ENCODE data around the gene LDB2.
"Not testable (repeated sequence)": the region's sequence is repeated elsewhere in the genome, so short reads cannot be mapped to it uniquely, and the experiment has no call there.

The LDB2 gene

DNA sequence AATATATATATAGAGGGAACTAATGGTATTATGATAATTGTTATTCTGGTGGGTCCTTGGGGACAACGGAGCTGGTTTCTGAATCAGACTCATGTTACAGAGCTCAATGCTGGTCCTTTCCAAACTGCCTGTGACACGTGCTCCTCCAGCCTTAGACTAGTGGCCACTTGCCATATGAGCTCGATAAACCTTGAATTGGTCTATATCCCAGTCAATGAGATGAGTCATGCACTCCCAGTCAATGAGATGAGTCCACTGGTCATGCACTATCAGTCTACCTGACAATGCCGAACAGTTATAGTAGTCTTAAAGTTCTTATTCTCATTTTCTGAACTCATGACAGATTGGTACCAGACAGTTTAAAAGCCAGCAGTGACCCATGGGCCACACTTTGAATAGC is 325.2 kb downstream of the LDB2 start:
- Mint-ChIP-seq H3K27me3 (ENCODE audit: low read depth) (no peaks in the 10 kb centered on the region), H3K4me3 (no peak overlapping the region), H3K27ac (no peak overlapping the region)

GRCh38 chr4:16572631-16573030 is 325.8 kb downstream of the LDB2 start:
- H3K4me1 Mint-ChIP-seq (ENCODE audit: low read depth) = no peaks in the 10 kb centered on the region
- H3K27ac Mint-ChIP-seq = no peak overlapping the region
- no peak overlapping the region for H3K4me3 Mint-ChIP-seq
- H3K27me3 Mint-ChIP-seq (ENCODE audit: low read depth) = no peaks in the 10 kb centered on the region
- no peaks in the 10 kb centered on the region for H3K36me3 Mint-ChIP-seq (ENCODE audit: low read depth)
- H3K9me3 Mint-ChIP-seq = no peaks in the 10 kb centered on the region

More for the DNA sequence above, 325.2 kb downstream of the LDB2 start:
- no peaks in the 10 kb centered on the region for H3K9me3 Mint-ChIP-seq
- H3K36me3 Mint-ChIP-seq (ENCODE audit: low read depth) = no peaks in the 10 kb centered on the region
- no peaks in the 10 kb centered on the region for H3K4me1 Mint-ChIP-seq (ENCODE audit: low read depth)

DNA sequence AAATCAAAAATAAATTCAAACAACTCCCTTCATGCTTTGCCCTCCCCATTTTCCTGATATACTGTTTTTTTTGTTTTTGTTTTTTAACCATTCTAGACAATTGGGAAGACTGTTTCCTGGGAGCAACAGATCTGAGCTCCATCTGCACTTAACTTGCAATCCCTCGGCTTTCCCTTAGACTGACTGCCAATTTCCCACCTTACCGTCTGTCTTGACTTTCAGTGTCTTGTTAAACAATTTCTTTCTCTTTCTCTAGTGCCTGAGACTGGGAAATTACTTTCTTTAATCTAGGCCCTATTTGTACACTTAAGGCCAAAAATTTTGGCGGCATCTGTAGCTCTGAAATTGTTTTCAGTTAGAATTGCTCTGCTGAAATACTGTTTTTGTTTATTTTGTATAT is 326.3 kb downstream of the LDB2 start:
- Mint-ChIP-seq H3K36me3 (ENCODE audit: low read depth) (no peaks in the 10 kb centered on the region), H3K27ac (no peak overlapping the region), H3K27me3 (ENCODE audit: low read depth) (no peaks in the 10 kb centered on the region), H3K4me1 (ENCODE audit: low read depth) (no peaks in the 10 kb centered on the region), H3K9me3 (no peaks in the 10 kb centered on the region), H3K4me3 (no peak overlapping the region)

- no peak overlapping the region for H3K4me3 Mint-ChIP-seq
- H3K27me3 Mint-ChIP-seq (ENCODE audit: low read depth) = no peaks in the 10 kb centered on the region
- H3K27ac Mint-ChIP-seq = no peak overlapping the region
- no peaks in the 10 kb centered on the region for H3K36me3 Mint-ChIP-seq (ENCODE audit: low read depth)
- H3K4me1 Mint-ChIP-seq (ENCODE audit: low read depth) = no peaks in the 10 kb centered on the region
- H3K9me3 Mint-ChIP-seq = no peaks in the 10 kb centered on the region
Measured at GRCh38 chr4:16569790-16570189, 328.7 kb downstream of the LDB2 start.

- not testable (repeated sequence) for H3K27ac Mint-ChIP-seq; H3K36me3 Mint-ChIP-seq (ENCODE audit: low read depth); H3K27me3 Mint-ChIP-seq (ENCODE audit: low read depth); H3K4me3 Mint-ChIP-seq; H3K4me1 Mint-ChIP-seq (ENCODE audit: low read depth)
- H3K9me3 Mint-ChIP-seq = peaks cover 17% of the 10 kb centered on the region
Measured at GRCh38 chr4:16557316-16557715, 341.1 kb downstream of the LDB2 start.

- Mint-ChIP-seq H3K27ac (no peak overlapping the region), H3K4me3 (no peak overlapping the region), H3K9me3 (peaks cover 17% of the 10 kb centered on the region), H3K36me3 (ENCODE audit: low read depth) (no peaks in the 10 kb centered on the region), H3K27me3 (ENCODE audit: low read depth) (no peaks in the 10 kb centered on the region), H3K4me1 (ENCODE audit: low read depth) (no peaks in the 10 kb centered on the region)
Measured at GRCh38 chr4:16555156-16555555, 343.3 kb downstream of the LDB2 start.

DNA sequence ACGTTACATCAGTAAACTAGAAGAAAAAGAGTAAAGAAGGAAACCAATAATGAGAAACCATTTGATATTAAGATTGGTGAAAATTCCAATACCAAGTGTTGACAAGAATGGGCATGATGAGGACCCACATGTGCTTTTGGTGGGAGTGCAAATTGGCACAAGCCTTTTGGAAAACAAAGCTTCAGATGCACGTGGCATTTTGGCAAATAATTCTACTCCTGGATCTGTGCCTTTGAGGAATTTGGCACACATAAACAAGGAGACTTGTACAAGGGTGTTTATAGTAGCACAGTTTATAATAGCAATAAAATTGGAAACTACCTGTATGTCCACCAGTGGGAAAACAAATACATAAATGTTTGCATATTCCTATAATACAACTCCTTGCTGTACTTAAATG is 347.9 kb downstream of the LDB2 start:
- no peak overlapping the region for H3K4me3 Mint-ChIP-seq
- H3K4me1 Mint-ChIP-seq (ENCODE audit: low read depth) = no peaks in the 10 kb centered on the region
- H3K27me3 Mint-ChIP-seq (ENCODE audit: low read depth) = no peaks in the 10 kb centered on the region
- H3K27ac Mint-ChIP-seq = no peak overlapping the region
- H3K9me3 Mint-ChIP-seq = peaks cover 7% of the 10 kb centered on the region
- H3K36me3 Mint-ChIP-seq (ENCODE audit: low read depth) = no peaks in the 10 kb centered on the region

DNA sequence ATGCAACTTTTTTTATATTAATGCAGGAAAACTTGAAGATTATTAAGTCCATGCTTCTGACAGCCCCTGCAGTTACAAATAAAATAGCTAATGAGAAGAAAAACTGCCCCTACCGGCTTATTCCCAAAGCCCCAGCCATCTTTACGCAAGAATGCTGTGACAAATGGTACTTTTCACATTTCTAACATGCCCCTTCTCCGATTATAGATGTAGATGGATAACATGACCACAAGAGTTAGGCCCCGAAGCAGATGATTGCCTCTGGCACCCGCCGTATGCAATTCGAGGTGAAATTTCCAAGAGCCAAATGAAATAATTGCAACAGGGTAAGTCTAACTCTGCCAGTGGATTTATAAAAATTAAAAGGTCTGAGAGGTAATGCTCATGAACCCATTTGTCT is 352.8 kb downstream of the LDB2 start:
- Mint-ChIP-seq H3K36me3 (ENCODE audit: low read depth) (no peaks in the 10 kb centered on the region), H3K27me3 (ENCODE audit: low read depth) (no peaks in the 10 kb centered on the region), H3K4me3 (no peak overlapping the region), H3K9me3 (no peaks in the 10 kb centered on the region), H3K4me1 (ENCODE audit: low read depth) (no peaks in the 10 kb centered on the region), H3K27ac (no peak overlapping the region)

- H3K36me3 Mint-ChIP-seq (ENCODE audit: low read depth) = no peaks in the 10 kb centered on the region
- no peak overlapping the region for H3K27ac Mint-ChIP-seq
- H3K27me3 Mint-ChIP-seq (ENCODE audit: low read depth) = no peaks in the 10 kb centered on the region
- no peaks in the 10 kb centered on the region for H3K9me3 Mint-ChIP-seq
- no peaks in the 10 kb centered on the region for H3K4me1 Mint-ChIP-seq (ENCODE audit: low read depth)
- no peak overlapping the region for H3K4me3 Mint-ChIP-seq
Measured at GRCh38 chr4:16544869-16545268, 353.6 kb downstream of the LDB2 start.

GRCh38 chr4:16544251-16544721 is 354.2 kb downstream of the LDB2 start:
- H3K9me3 Mint-ChIP-seq = no peaks in the 10 kb centered on the region

DNA sequence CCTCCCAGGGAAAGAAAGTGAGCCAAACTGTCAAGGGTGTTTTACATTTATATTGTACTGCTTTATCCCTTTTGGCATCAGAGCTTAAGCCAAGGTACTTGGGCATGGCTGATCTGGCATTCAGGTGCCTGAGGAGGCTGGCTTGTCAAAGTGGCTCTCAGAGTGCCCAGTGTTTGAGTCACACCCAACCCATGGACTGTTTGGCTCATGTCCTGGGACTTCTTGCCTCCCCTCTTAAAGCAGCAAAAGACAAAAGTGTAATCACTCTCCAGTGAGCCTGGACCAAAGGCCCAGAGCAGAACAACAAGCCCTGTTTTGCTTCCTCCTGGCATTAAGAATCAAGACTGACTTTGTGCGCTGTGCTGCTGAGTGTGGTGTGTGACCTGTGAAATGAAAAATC is 360.5 kb downstream of the LDB2 start:
- no peaks in the 10 kb centered on the region for H3K9me3 Mint-ChIP-seq
- no peaks in the 10 kb centered on the region for H3K4me1 Mint-ChIP-seq (ENCODE audit: low read depth)
- H3K36me3 Mint-ChIP-seq (ENCODE audit: low read depth) = no peaks in the 10 kb centered on the region
- no peaks in the 10 kb centered on the region for H3K27me3 Mint-ChIP-seq (ENCODE audit: low read depth)
- H3K4me3 Mint-ChIP-seq = no peak overlapping the region
- H3K27ac Mint-ChIP-seq = no peak overlapping the region

More at GRCh38 chr4:16544251-16544721, 354.2 kb downstream of the LDB2 start:
- Mint-ChIP-seq H3K4me3 (no peak overlapping the region), H3K36me3 (ENCODE audit: low read depth) (no peaks in the 10 kb centered on the region), H3K4me1 (ENCODE audit: low read depth) (no peaks in the 10 kb centered on the region), H3K27me3 (ENCODE audit: low read depth) (no peaks in the 10 kb centered on the region), H3K27ac (no peak overlapping the region)

DNA sequence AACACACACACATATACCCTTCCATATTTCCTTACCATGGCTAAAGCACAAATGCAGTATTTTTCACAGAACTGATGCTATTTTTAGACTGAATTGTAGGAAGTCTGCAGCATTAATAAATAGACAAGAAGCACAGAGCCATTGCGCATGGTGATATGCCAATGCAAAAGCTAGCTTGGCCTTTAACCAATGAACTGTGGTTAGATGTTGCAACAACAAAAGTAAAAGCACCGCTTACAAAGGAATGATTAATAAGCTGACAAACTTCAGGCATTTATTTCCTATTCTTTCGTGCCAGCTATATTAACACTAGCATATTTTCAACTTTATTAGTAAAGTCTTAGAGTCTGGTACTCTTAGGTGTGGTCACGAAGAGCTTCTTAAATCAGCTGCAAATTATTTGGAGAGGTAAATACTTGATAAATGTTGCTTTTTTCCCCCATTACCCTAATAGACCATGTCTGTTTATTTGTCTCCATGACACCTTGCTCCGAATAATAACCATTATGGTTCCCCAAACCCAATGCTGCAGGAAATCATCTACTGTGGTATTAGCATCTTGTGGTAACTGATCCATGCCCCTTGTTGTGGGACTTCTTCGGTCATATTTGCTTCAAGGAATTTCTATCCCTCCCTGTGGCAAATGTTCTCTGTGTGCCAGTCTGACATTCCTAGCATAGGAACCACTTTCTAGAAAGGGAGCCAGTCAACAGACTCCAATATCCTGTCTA is 366.0 kb downstream of the LDB2 start:
- Mint-ChIP-seq H3K36me3 (ENCODE audit: low read depth) (no peaks in the 10 kb centered on the region), H3K27ac (no peak overlapping the region), H3K9me3 (no peaks in the 10 kb centered on the region), H3K27me3 (ENCODE audit: low read depth) (no peaks in the 10 kb centered on the region), H3K4me1 (ENCODE audit: low read depth) (no peaks in the 10 kb centered on the region), H3K4me3 (no peak overlapping the region)

DNA sequence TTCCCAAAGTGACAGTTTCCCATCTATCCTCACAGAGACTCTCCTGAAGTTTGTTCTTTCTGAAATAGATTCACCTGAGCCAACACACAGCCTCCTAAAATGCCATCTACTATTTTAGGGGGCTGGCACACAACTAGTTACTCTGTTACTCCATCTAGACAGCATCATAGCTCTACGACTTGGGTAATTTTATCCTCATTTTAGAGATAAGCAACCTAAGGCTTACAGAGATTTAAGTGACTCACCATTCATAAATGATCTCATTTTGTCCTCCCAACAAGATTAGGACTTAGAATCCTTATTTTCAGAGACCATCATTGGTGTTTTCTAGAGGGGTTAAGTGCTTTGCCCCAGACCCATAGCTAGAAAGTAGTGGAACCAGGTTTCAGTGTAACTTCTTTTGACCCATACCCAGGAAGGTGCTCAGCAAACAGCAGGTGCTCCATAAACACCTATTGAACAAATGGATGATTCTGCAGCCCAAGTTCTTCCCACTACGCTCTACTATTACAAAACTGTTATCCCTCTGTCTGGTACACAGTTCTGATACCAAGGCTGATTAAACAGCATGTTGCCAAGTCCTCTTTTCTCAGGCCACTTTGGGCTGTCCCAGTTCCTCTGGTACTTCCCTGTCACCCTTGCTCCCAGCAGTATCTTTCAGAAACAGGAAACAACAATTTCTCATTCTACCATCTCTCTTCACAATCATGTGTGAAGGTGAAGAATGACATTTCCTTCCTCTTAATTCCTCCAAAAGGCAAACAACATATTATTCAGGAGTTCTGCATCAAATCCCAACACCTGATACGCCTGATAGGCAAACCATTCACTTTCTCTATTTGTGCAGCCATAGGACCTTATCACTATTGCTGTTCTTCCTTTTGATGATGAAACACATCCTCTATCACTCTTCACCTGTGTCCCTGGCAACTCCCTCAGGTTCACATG is 367.5 kb downstream of the LDB2 start:
- Mint-ChIP-seq H3K4me1 (ENCODE audit: low read depth) (no peaks in the 10 kb centered on the region), H3K27me3 (ENCODE audit: low read depth) (no peaks in the 10 kb centered on the region), H3K36me3 (ENCODE audit: low read depth) (no peaks in the 10 kb centered on the region), H3K27ac (no peak overlapping the region), H3K4me3 (no peak overlapping the region), H3K9me3 (no peaks in the 10 kb centered on the region)

GRCh38 chr4:16524911-16525554 is 373.4 kb downstream of the LDB2 start:
- no peaks in the 10 kb centered on the region for H3K27me3 Mint-ChIP-seq (ENCODE audit: low read depth)
- no peak overlapping the region for H3K27ac Mint-ChIP-seq
- no peaks in the 10 kb centered on the region for H3K4me1 Mint-ChIP-seq (ENCODE audit: low read depth)
- H3K9me3 Mint-ChIP-seq = no peaks in the 10 kb centered on the region
- H3K36me3 Mint-ChIP-seq (ENCODE audit: low read depth) = no peaks in the 10 kb centered on the region
- H3K4me3 Mint-ChIP-seq = no peak overlapping the region

Data from T-helper 1 cell treated with Interleukin-12 subunit alpha and Interleukin-12 subunit beta and Interleukin-4 antibody, amounts not matched to agents 30 μg/mL and 1 μg/mL, for 36 hours (primary cell).